B cell (primary cell): ENCODE measurements around the gene NFU1.

Experiments
- EZH2 ChIP-seq: IDR thresholded peaks from 2 replicates; pipeline ENCODE4 v1.6.1; 2012; ENCODE audit warnings: borderline replicate concordance, low read depth, mild to moderate bottlenecking, moderate library complexity, low read length; ENCODE audit not compliant: insufficient read depth, poor library complexity, severe bottlenecking
- TF ChIP-seq, protein P1 (sequence below): fragments of 200-600 bp; IDR thresholded peaks from one replicate; pipeline ENCODE4 v1.8.0; 2022; ENCODE audit warnings: antibody characterized with exemption, mild to moderate bottlenecking

DNA sequence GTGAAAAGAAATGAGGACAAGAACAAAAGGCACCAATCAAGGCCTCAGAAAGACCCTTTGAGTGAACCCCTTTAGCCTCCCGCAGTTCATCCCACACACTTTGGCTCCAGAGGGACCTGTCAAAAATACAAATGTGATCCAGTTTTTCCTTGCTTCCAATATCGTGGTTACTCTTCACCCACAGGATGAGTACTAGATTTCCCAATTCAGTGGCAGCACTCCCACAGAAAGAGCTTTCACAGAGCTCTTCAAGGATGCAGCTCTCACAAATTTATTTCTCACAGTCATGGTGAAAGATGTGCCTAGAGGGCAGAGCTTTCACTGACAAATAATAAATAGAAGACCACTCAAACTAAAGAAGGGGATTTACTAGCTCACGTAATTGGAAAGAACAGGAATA is 47.2 kb downstream of the NFU1 start:
- TF ChIP-seq, protein P1, sequence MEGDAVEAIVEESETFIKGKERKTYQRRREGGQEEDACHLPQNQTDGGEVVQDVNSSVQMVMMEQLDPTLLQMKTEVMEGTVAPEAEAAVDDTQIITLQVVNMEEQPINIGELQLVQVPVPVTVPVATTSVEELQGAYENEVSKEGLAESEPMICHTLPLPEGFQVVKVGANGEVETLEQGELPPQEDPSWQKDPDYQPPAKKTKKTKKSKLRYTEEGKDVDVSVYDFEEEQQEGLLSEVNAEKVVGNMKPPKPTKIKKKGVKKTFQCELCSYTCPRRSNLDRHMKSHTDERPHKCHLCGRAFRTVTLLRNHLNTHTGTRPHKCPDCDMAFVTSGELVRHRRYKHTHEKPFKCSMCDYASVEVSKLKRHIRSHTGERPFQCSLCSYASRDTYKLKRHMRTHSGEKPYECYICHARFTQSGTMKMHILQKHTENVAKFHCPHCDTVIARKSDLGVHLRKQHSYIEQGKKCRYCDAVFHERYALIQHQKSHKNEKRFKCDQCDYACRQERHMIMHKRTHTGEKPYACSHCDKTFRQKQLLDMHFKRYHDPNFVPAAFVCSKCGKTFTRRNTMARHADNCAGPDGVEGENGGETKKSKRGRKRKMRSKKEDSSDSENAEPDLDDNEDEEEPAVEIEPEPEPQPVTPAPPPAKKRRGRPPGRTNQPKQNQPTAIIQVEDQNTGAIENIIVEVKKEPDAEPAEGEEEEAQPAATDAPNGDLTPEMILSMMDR: no peak
- no peak for TF ChIP-seq EZH2
